HG03558 (cell line): ENCODE measurements around the gene RAD51B.

Experiments used
- ATAC-seq: cut with Tn5 transposase; IDR thresholded peaks from one replicate; pipeline ENCODE4 v1.9.1; 2021; ENCODE audit warnings: moderate number of reproducible peaks; ENCODE audit not compliant: unreplicated experiment; ENCODE audit errors: extremely low read depth

RAD51B gene

DNA sequence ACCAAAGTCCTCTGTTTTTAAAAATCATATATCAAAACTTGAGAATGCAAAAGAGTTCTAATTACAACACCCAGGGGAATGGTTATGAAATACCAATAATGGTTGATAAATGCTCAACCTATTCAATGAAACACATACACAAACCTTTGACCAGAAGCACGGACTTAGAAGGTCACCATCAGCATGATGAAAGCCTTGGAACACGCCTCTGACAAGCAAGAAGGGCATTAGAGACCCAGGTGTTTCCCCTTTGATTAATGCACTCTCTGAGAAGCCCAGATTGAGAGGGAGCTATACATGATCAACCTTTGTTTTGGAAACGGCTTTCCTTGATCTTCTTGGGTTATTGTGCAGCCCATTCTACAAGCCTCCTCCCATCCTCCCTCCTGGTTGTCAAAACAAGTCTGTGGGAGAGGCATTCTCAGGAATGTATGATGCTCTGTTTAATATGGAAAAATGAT lies 904.3 kb downstream of the RAD51B start:
- no peak for ATAC-seq

DNA sequence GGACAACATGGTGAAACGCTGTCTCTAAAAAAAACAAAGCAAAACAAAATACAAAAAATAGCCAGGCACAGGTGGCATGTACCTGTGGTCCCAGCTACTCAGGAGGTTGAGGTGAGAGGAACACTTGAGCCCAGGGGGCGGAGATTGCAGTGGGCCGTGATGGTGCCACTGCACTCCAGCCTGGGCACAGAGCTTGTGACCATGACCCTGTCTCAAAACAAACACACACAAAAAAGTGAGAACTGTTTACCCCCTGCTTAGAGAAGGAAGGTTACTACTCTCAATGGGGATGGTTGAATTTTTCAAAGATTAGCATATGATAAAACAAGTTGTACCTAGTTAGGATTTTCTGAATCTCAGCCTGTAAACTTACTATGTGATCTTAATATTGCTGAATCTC lies 905.3 kb downstream of the RAD51B start:
- ATAC-seq = no peak

DNA sequence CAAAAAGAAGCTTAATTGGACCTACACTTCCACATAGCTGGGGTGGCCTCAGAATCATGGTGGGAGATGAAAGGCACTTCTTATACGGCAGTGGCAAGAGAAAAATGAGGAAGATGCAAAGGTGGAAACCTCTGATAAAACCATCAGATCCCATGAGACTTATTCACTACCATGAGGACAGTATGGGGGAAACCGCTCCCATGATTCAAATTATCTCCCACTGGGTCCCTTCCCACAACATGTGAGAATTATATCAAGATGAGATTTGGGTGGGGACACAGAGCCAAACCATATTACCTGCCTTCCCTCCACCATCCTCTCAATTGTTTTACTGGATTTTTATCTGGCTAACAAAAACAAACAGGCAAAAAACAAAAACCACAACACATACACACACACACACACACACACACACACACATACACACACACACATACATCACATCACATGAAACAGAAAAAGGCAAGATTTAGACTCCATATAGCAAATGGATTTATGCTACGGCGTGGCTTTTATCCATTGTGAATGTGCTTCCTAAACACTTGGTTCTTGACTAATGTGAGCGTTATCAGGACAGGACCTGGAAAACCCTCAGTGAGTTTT lies 906.6 kb downstream of the RAD51B start:
- no peak for ATAC-seq

GRCh38 chr14:68727315-68728047 lies 907.9 kb downstream of the RAD51B start:
- no peak for ATAC-seq

GRCh38 chr14:68728342-68729106 lies 908.9 kb downstream of the RAD51B start:
- ATAC-seq = no peak

DNA sequence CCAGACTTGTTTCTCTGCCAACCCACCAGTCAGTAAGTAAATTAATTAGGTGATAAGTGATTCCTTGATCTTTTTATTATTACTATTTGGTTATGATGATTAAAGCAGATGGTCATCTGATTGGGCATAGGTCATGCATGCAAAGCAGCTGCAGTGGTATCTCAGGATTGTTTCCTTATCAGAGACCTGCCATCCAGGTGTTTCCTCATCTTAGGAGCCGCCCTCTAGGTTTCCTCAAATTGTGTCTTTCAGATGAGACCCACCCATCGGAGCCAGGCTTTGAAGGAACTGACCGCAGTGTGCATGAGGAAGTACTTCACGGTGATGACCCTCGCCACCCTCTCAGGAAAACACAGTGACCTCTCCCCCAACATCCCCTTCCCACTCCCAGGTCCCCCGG lies 910.0 kb downstream of the RAD51B start:
- no peak for ATAC-seq

GRCh38 chr14:68730348-68730747 lies 910.8 kb downstream of the RAD51B start:
- no peak for ATAC-seq

DNA sequence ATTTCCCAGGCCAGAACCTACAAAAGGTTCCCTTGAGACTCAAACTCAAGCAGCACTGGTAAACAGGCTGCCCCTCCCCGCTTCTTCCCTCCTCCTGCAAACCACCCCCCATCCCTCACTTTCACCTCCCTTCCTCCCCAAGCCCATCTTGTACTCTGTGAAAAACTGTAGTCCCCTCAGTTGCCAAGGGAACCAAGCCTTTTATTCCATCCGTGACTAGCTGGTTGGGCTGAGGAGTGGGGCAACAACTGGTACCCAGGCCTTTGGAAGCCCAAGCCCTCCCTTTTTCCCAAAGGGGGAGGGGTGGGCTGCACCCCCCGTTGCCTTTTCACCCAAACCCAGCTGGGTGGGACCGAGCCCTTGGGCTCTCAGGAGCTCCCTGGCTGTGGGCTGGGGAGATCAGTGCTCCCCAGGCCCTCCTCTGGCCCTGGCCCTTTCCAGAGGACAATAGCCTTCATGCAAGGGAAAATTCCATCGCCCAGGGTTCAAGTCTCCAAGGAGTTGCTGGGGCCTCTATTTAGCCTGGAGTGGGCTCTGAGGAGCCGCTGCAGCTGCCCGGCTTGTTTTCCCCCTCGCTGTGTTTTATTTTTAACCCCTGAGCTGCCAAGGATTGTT lies 911.3 kb downstream of the RAD51B start:
- ATAC-seq = no peak

DNA sequence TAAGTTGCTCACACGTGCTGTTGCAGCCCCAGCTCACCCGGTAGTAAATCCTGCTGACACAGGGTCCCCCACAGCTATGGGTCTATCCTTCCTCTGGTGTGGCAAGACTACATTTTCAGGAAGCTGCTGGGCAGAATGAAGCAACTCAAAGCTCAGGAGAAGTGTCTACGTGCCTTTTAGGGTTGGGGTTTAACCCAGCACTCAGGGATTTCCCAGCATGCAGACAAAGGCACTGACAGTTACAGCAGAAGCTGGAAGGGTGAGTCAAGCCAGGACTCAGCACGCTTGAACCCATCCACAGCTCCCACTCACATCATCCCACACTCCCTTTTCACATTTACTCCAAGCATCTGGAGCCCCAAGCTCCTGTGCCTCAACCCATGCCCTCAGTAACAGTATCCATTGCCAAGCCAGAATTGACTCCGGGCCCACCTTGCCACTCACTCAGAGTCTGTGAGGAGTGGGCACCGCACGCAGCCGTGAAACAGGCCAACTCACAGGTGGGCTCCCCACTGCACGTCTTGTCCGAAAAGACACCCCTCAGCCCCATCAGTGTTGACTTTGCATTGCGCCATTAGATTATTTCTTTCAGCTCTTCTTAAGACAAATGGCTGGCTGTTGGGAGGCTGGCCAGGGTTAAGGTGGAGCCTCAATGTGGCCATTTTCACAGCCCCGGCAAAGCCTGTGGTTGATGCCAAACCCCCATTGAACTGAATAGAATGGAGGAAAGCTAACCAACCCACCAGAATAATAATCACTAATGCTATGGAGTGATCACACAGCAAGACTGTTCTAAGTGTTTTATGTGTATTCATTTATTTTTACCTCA lies 913.7 kb downstream of the RAD51B start:
- no peak for ATAC-seq

DNA sequence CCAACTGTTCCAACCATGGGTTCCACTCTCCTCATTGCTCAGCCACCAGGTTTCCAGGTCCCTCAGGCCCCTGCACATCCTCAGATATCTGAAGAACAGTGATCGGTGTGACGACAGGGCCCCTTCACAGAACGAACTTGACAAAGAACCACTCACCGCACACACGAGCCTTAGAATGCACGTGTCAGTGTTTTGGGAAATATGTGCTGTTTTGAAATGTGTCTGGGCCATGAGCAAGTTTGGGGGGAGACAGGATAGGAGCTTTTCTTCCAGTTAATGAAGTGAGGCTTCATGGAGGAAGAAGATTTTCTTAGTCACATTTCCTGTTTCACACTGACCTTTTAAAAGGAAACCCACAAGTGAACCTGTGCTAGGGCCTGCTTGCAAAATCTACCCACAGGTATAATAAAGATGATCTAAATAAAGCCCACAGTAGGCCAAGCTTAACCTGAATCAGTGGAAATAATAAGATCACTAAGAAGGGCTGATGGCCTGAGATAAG lies 914.7 kb downstream of the RAD51B start:
- ATAC-seq = no peak

GRCh38 chr14:68735856-68736255 lies 916.3 kb downstream of the RAD51B start:
- no peak for ATAC-seq

DNA sequence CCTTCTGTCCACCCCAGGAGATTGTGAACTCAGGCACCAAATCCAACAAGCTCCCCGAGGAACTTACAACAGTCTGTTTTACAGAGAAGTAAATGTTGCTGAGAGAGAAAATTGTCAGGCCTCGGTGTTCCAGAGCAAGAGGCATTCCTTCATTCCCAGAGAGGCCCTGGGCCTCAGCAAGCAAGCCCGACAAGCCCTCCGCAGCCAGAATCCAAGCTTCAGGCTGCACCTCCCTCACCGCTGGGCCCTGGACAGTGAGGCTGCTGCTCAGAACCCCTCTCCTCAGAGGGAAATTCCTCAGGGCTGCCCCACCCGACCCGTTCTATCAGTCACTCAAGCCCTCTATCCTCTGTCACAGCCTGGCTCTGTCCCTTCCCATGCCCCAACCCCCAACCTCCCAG lies 916.9 kb downstream of the RAD51B start:
- no peak for ATAC-seq

GRCh38 chr14:68737086-68737485 lies 917.5 kb downstream of the RAD51B start:
- ATAC-seq = no peak

GRCh38 chr14:68738559-68738958 lies 919.0 kb downstream of the RAD51B start:
- ATAC-seq = no peak

- ATAC-seq = no peak
Measured at GRCh38 chr14:68739701-68740100, 920.1 kb downstream of the RAD51B start.

GRCh38 chr14:68740788-68741476 lies 921.4 kb downstream of the RAD51B start:
- no peak for ATAC-seq

GRCh38 chr14:68741477-68741791 lies 921.9 kb downstream of the RAD51B start:
- ATAC-seq = no peak

DNA sequence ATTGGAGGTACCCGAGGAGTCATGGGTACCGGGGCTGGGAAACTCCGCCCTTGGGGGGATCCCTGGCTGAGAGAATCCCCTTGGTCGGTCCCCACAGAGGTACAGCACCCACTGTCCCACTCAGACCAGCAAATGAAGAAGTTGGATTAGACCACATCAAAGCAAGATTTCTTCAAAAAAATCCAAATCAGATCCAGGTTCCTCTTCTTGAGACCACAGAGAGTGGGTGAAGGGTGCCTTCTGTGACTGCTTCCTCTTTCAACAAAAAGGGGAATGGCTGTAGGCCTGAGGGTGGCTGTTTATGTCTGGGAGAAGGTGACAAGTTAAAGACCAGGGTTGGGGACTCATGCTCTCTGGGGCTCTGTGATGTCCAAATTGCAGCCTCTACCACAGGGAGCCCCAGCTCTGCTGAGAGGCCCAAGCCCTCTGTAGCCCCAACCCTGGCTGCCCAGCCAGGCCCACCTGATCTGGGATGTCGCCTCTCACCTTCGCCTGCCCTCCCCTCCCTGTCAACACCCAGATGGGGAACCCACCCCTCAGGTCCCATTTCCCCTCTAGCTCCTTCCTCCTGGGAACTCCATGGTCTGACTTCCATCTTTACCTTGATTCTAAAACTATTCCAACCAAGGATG lies 922.4 kb downstream of the RAD51B start:
- no peak for ATAC-seq

DNA sequence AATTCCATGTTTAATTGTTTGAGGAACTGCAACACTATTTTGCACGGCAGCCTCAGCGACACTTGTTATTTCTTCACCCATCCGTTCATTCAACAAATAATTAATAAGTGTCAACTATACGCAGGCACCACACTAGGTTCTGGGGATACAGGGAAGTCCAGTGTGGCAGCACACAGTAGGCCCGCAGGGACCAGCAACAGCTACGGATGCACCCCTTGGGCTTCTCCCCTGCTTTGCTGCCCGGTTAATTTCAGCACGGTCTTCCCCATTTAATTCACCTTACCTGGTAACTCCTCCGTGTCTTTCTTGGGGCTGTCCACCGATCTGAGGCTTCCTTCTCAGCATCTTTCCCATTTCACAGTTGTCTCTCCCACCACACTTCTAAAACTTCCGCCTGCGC lies 925.0 kb downstream of the RAD51B start:
- ATAC-seq = no peak
